Left lung (tissue), 10 donors: ENCODE results near the gene KRT3. TPM values are rescaled to one million over a fixed set of nuclear protein-coding genes. Genes with fewer than 3 reads are reported as not detected.
A peak's percentile ranks its signal among the peaks of the same experiment; 100 is the strongest.

Experiments
- ATAC-seq: fragments of 200-7000 bp; cut with Tn5 transposase; one replicate; pipeline ENCODE4 v1.9.1; 2020; ENCODE audit warnings: moderate library complexity
- DNase-seq, 4 donors: peaks; one replicate each; pipeline ENCODE4 v3.0.0-alpha.2; 2013 to 2020
- H3K27ac ChIP-seq, 2 donors: fragments of 200-600 bp; sonication (generic) in 1 of 2; one replicate each; pipeline versions ENCODE4 v1.5.0 to v1.8.0; 2020 to 2021
- H3K27me3 ChIP-seq, 2 donors: fragments of 200-600 bp; sonication (generic) in 1 of 2; one replicate each; pipeline versions ENCODE4 v1.5.0 to v1.8.0; 2020 to 2021
- H3K36me3 ChIP-seq, 2 donors: fragments of 200-600 bp; sonication (generic) in 1 of 2; one replicate each; pipeline versions ENCODE4 v1.5.0 to v1.8.0; 2020 to 2021
- H3K4me1 ChIP-seq, 2 donors: fragments of 200-600 bp; one replicate each; pipeline ENCODE4 v1.8.0; 2021
- H3K4me3 ChIP-seq, 2 donors: fragments of 200-600 bp; sonication (generic) in 1 of 2; one replicate each; pipeline versions ENCODE4 v1.5.0 to v1.8.0; 2020 to 2021; ENCODE audit warnings: mild to moderate bottlenecking in 1 of 2
- H3K9me3 ChIP-seq, 2 donors: fragments of 200-600 bp; sonication (generic) in 1 of 2; one replicate each; pipeline versions ENCODE4 v1.5.0 to v1.8.0; 2020 to 2021
- intact Hi-C, 2 donors: fragments of 100-400 bp; cut with DNase I; formaldehyde crosslinking; loops; one replicate each; pipeline versions ENCODE4 v1.11.2 to v1.14.2; 2022
- polyA plus RNA-seq, 6 donors: library from polyadenylated mRNA; unstranded; fragments of 120-200 nt; gene quantifications; one replicate each; pipeline ENCODE4 v1.2.1, GENCODE V29; 2013; ENCODE audit not compliant: insufficient read length in 6 of 6
- total RNA-seq, 2 donors: library from RNA; stranded (reverse); fragmentation: NEBNext Ultra II Directional; extraction: Animal tissue kit (Norgen Biotek cat#: 25700); gene quantifications; one replicate each; pipeline ENCODE4 v1.2.1, GENCODE V29; 2021
- TF ChIP-seq, protein P1 (sequence below), 2 donors: fragments of 200-600 bp; sonication (generic) in 1 of 2; IDR thresholded peaks; one replicate each; pipeline versions ENCODE4 v1.5.0 to v1.8.0; 2021; ENCODE audit warnings: antibody characterized with exemption in 2 of 2
- donor health status: DM: no; HTN: yes; CAD: no.
- donor health status: DM: no; HTN: no; CAD: no.

Gene KRT3
- total and polyA plus RNA-seq, 8 donors, result not detected

GRCh38 chr12:52837781-52838608, 42.1 kb upstream of the KRT3 start:
- ATAC-seq, result no peak
- Histone ChIP-seq H3K9me3 (no peaks in the 10 kb centered on the region), H3K36me3 (no peaks in the 10 kb centered on the region), H3K4me3 (no peak overlapping the region), H3K4me1 (no peaks in the 10 kb centered on the region), H3K27ac (no peak overlapping the region), H3K27me3 (peaks cover 0 to 80% of the 10 kb centered on the region in 2 donors)
- DNase-seq, result no peak
- intact Hi-C loops, result no loop called here
- TF ChIP-seq, protein P1, sequence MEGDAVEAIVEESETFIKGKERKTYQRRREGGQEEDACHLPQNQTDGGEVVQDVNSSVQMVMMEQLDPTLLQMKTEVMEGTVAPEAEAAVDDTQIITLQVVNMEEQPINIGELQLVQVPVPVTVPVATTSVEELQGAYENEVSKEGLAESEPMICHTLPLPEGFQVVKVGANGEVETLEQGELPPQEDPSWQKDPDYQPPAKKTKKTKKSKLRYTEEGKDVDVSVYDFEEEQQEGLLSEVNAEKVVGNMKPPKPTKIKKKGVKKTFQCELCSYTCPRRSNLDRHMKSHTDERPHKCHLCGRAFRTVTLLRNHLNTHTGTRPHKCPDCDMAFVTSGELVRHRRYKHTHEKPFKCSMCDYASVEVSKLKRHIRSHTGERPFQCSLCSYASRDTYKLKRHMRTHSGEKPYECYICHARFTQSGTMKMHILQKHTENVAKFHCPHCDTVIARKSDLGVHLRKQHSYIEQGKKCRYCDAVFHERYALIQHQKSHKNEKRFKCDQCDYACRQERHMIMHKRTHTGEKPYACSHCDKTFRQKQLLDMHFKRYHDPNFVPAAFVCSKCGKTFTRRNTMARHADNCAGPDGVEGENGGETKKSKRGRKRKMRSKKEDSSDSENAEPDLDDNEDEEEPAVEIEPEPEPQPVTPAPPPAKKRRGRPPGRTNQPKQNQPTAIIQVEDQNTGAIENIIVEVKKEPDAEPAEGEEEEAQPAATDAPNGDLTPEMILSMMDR (IDR thresholded peaks at IDR 0.05), result no peak

GRCh38 chr12:52837413-52837741, 41.5 kb upstream of the KRT3 start:
- Histone ChIP-seq H3K4me3 (no peak overlapping the region), H3K36me3 (no peaks in the 10 kb centered on the region), H3K9me3 (no peaks in the 10 kb centered on the region), H3K27me3 (peaks cover 0 to 87% of the 10 kb centered on the region in 2 donors), H3K4me1 (no peaks in the 10 kb centered on the region), H3K27ac (no peak overlapping the region)
- ATAC-seq (peak; percentile 20), DNase-seq (no peak)
- intact Hi-C loops, result no loop called here
- TF ChIP-seq, protein P1 (IDR thresholded peaks at IDR 0.05), result no peak

DNA sequence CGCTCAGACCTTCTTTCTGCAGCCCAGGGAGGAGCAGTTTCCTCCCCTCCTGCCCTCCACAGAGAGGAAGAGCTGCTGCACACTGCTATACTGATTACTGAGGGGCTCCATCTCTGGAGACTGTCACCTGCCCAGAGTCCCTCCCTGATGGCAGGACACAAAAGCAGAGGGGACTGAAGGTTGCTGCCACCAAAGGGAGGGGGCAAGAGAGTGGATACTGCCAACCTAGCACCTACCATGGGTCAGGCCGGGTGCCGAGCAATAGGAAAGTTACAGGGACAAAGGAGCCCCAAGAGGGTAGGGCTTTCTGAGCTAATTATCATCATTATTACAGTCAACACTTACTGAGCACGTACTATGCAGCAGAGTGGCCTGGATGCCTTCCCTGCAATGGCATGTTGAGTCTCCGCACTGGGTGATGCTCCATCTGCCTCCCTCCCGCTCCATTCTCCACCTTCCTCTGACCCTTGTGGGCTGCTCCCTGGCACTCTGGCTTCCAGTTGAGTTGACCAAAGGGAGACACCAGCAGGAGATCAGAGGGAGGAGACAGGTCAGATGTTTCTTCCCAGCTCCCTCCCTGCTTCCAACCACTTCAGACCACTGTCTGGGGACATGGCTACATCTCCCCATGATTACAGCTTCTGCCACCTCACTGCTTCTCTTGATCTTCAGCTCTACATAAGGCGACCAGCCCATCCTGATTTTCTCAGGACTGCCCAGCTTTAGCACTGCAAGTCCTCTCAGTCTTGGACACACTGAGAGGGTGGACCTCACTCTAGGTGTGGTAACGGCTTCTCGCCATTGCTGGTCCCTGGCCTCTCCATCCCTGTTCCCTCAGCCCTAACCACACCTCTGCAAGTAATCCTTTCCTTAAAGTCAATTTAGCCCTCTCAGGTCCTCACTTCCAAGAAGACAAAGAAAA, 40.8 kb upstream of the KRT3 start:
- DNase-seq (no peak), ATAC-seq (no peak)
- Histone ChIP-seq H3K27me3 (peaks cover 0 to 89% of the 10 kb centered on the region in 2 donors), H3K9me3 (no peaks in the 10 kb centered on the region), H3K36me3 (no peaks in the 10 kb centered on the region), H3K4me1 (no peaks in the 10 kb centered on the region), H3K27ac (no peak overlapping the region), H3K4me3 (no peak overlapping the region)
- intact Hi-C loops, result no loop called here
- TF ChIP-seq, protein P1 (IDR thresholded peaks at IDR 0.05), result no peak

DNA sequence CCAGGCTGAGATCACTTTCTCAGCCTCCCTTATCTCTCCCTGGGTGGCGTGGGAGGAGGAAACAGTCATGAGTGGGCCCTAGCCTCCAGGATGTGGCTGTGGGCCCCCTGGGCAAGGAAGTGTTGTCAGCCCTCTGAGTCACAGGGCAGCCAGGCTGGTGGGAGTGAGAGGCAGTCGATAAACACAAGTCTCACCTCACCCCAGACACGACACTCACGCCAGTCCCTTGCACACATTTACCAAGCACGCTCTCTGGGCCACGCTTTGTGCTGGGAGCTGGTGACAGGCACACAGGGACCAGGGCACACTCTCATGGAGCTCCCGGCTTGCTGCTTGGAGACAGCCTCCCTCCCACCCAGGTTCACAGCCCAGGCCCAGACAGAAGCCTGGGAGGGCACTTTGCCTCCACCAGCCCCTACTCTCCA, 40.1 kb upstream of the KRT3 start:
- intact Hi-C loops, result no loop called here
- peaks cover 0 to 83% of the 10 kb centered on the region in 2 donors for H3K27me3 ChIP-seq
- H3K27ac ChIP-seq, result no peak overlapping the region
- no peaks in the 10 kb centered on the region for H3K9me3 ChIP-seq
- no peaks in the 10 kb centered on the region for H3K4me1 ChIP-seq
- DNase-seq, result no peak
- TF ChIP-seq, protein P1 (IDR thresholded peaks at IDR 0.05), result no peak
- no peaks in the 10 kb centered on the region for H3K36me3 ChIP-seq
- H3K4me3 ChIP-seq, result no peak overlapping the region
- ATAC-seq, result peak; percentile 35
